ENCODE measurements around the gene GRIN3A.

The GRIN3A gene

GRCh38 chr9:101689039-101689438, 49.4 kb downstream of the GRIN3A start:
- no peak overlapping the region for H3K4me3 ChIP-seq (replicated peaks in 1 of 2; ENCODE audit: low read depth in 2 of 2, low read length in 2 of 2)
- no peak for DNase-seq (ENCODE audit: low read depth in 2 of 2)
- TF ChIP-seq CTCF (IDR thresholded peaks at IDR 0.05; ENCODE audit: low read depth, low read length), result no peak

GRCh38 chr9:101684665-101685064, 53.8 kb downstream of the GRIN3A start:
- no peak for DNase-seq (ENCODE audit: low read depth in 2 of 2)
- no peak for TF ChIP-seq CTCF (IDR thresholded peaks at IDR 0.05; ENCODE audit: low read depth, low read length)
- no peak overlapping the region for H3K4me3 ChIP-seq (replicated peaks in 1 of 2; ENCODE audit: low read depth in 2 of 2, low read length in 2 of 2)

GRCh38 chr9:101683236-101683635, 55.2 kb downstream of the GRIN3A start:
- H3K4me3 ChIP-seq (replicated peaks in 1 of 2; ENCODE audit: low read depth in 2 of 2, low read length in 2 of 2), result no peak overlapping the region
- DNase-seq (ENCODE audit: low read depth in 2 of 2), result no peak
- TF ChIP-seq CTCF (IDR thresholded peaks at IDR 0.05; ENCODE audit: low read depth, low read length), result no peak

- no peak for TF ChIP-seq CTCF (IDR thresholded peaks at IDR 0.05; ENCODE audit: low read depth, low read length)
- no peak overlapping the region for H3K4me3 ChIP-seq (replicated peaks in 1 of 2; ENCODE audit: low read depth in 2 of 2, low read length in 2 of 2)
These were observed 60.6 kb downstream of the GRIN3A start for GRCh38 chr9:101677861-101678260.

GRCh38 chr9:101675341-101675740, 63.1 kb downstream of the GRIN3A start:
- no peak for DNase-seq (ENCODE audit: low read depth in 2 of 2)
- TF ChIP-seq CTCF (IDR thresholded peaks at IDR 0.05; ENCODE audit: low read depth, low read length), result no peak
- H3K4me3 ChIP-seq (replicated peaks in 1 of 2; ENCODE audit: low read depth in 2 of 2, low read length in 2 of 2), result no peak overlapping the region

More at GRCh38 chr9:101677861-101678260, 60.6 kb downstream of the GRIN3A start:
- DNase-seq (ENCODE audit: low read depth in 2 of 2), result no peak

GRCh38 chr9:101674165-101674564, 64.3 kb downstream of the GRIN3A start:
- no peak for DNase-seq (ENCODE audit: low read depth in 2 of 2)
- H3K4me3 ChIP-seq (replicated peaks in 1 of 2; ENCODE audit: low read depth in 2 of 2, low read length in 2 of 2), result no peak overlapping the region
- no peak for TF ChIP-seq CTCF (IDR thresholded peaks at IDR 0.05; ENCODE audit: low read depth, low read length)

- no peak for DNase-seq (ENCODE audit: low read depth in 2 of 2)
- no peak overlapping the region for H3K4me3 ChIP-seq (replicated peaks in 1 of 2; ENCODE audit: low read depth in 2 of 2, low read length in 2 of 2)
- no peak for TF ChIP-seq CTCF (IDR thresholded peaks at IDR 0.05; ENCODE audit: low read depth, low read length)
These were observed 64.8 kb downstream of the GRIN3A start for GRCh38 chr9:101673642-101674041.

Measured in cardiac fibroblast (primary cell).